ENCODE results near the gene RASL10B. TPM values are rescaled to one million over a fixed set of nuclear protein-coding genes. Genes with fewer than 3 reads are reported as not detected.

Gene RASL10B
- total RNA-seq, 6 experiments from 2014 or later, result 1.7 to 5.0 (median 1.8) TPM

- Mint-ChIP-seq H3K4me1 (ENCODE audit: low read depth) (0 out of 2 replicates have a peak, but pooled peaks cover under 1% of the 10 kb centered on the region), H3K9me3 (no peaks in the 10 kb centered on the region), H3K36me3 (ENCODE audit: low read depth) (peaks cover 4% of the 10 kb centered on the region; the same call in 1 of the 2 replicates), H3K27ac (no peak overlapping the region), H3K4me3 (no peak overlapping the region), H3K27me3 (ENCODE audit: insufficient read depth) (peaks cover 47% of the 10 kb centered on the region)
- no peak for TF ChIP-seq CTCF (IDR thresholded peaks at IDR 0.05)
- no peak for DNase-seq
These were observed 11.5 kb downstream of the RASL10B start for GRCh38 chr17:35742896-35743477.

- Mint-ChIP-seq H3K36me3 (ENCODE audit: low read depth) (peaks cover 4% of the 10 kb centered on the region; the same call in 1 of the 2 replicates), H3K4me1 (ENCODE audit: low read depth) (0 out of 2 replicates have a peak, but pooled peaks cover 5% of the 10 kb centered on the region), H3K4me3 (no peak overlapping the region), H3K27me3 (ENCODE audit: insufficient read depth) (peaks cover 47% of the 10 kb centered on the region), H3K27ac (no peak overlapping the region), H3K9me3 (no peaks in the 10 kb centered on the region)
- DNase-seq, result peak; percentile 27
- no peak for TF ChIP-seq CTCF (IDR thresholded peaks at IDR 0.05)
These were observed 12.3 kb downstream of the RASL10B start for GRCh38 chr17:35743626-35744328.

GRCh38 chr17:35744830-35745229 lies 13.4 kb downstream of the RASL10B start:
- Mint-ChIP-seq H3K27ac (no peak overlapping the region), H3K4me1 (ENCODE audit: low read depth) (peaks cover 5% of the 10 kb centered on the region; the same call in 1 of the 2 replicates), H3K4me3 (no peak overlapping the region)

GRCh38 chr17:35745246-35745645 lies 13.8 kb downstream of the RASL10B start:
- H3K4me1 Mint-ChIP-seq (ENCODE audit: low read depth), result peaks cover 8% of the 10 kb centered on the region
- H3K27me3 Mint-ChIP-seq (ENCODE audit: insufficient read depth), result peaks cover 45% of the 10 kb centered on the region
- H3K4me3 Mint-ChIP-seq, result no peak overlapping the region
- no peak overlapping the region for H3K27ac Mint-ChIP-seq
- no peaks in the 10 kb centered on the region for H3K9me3 Mint-ChIP-seq
- DNase-seq, result no peak
- H3K36me3 Mint-ChIP-seq (ENCODE audit: low read depth), result peaks cover 4% of the 10 kb centered on the region; the same call in 1 of the 2 replicates
- TF ChIP-seq CTCF (IDR thresholded peaks at IDR 0.05), result no peak

More at GRCh38 chr17:35744830-35745229, 13.4 kb downstream of the RASL10B start:
- no peaks in the 10 kb centered on the region for H3K9me3 Mint-ChIP-seq
- peaks cover 49% of the 10 kb centered on the region for H3K27me3 Mint-ChIP-seq (ENCODE audit: insufficient read depth)
- H3K36me3 Mint-ChIP-seq (ENCODE audit: low read depth), result peaks cover 4% of the 10 kb centered on the region; the same call in 1 of the 2 replicates
- DNase-seq, result no peak
- TF ChIP-seq CTCF (IDR thresholded peaks at IDR 0.05), result no peak

GRCh38 chr17:35745749-35746320 lies 14.4 kb downstream of the RASL10B start:
- no peak overlapping the region for H3K27ac Mint-ChIP-seq
- H3K4me3 Mint-ChIP-seq, result no peak overlapping the region
- H3K9me3 Mint-ChIP-seq, result no peaks in the 10 kb centered on the region
- H3K4me1 Mint-ChIP-seq (ENCODE audit: low read depth), result peaks cover 14% of the 10 kb centered on the region
- H3K36me3 Mint-ChIP-seq (ENCODE audit: low read depth), result peaks cover 4% of the 10 kb centered on the region; the same call in 1 of the 2 replicates
- TF ChIP-seq CTCF (IDR thresholded peaks at IDR 0.05), result no peak
- DNase-seq, result no peak
- peaks cover 44% of the 10 kb centered on the region for H3K27me3 Mint-ChIP-seq (ENCODE audit: insufficient read depth)

Data from HFFc6 (cell line).